ENCODE results near the gene NFATC3.

Gene NFATC3

DNA sequence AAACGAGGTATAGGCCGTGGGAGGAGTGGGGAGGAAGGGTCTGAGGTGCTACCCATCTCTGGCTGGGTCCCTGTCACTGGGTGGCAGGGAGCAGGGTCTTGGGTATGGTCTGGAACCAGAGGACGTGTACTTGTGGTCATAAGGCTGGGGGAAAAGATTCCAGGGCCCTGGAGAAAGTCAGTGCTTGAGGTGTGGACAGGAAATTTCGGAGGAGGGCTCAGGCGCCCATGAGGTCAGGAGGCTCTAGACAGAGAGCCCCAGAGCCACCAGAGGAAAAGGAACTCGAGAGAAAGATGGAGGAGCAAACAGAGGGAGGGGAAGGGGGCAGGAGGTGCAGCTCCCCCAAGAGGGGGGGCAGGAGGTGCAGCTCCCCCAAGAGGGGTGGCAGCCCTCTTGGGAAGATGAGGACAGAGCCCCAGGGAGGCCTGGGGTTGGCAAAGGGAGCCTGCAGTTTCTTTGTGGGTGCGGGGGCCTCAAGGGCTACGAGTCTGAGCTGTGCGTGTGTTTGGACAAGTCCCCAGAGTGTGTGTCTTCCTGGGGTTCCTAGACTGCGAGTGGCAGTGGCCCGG lies 178.5 kb downstream of the NFATC3 start:
- peak overlapping the region; percentile 86 for H3K4me3 ChIP-seq
- peaks cover 14% of the 10 kb centered on the region for H3K36me3 ChIP-seq (replicated peaks)
- no peaks in the 10 kb centered on the region for H3K9me3 ChIP-seq
- H3K4me1 ChIP-seq: peaks cover 18% of the 10 kb centered on the region
- in situ Hi-C loops (cut with MboI; ENCODE audit: low sequenced_read_pairs): loop anchor here (5.0 kb wide), 1 partner anchor 64 kb away; no protein-coding TSS in a partner anchor
- no peaks in the 10 kb centered on the region for H3K27me3 ChIP-seq (ENCODE audit: low read depth)
- no peak for DNase-seq (ENCODE audit: low spot score in 2 of 2)

DNA sequence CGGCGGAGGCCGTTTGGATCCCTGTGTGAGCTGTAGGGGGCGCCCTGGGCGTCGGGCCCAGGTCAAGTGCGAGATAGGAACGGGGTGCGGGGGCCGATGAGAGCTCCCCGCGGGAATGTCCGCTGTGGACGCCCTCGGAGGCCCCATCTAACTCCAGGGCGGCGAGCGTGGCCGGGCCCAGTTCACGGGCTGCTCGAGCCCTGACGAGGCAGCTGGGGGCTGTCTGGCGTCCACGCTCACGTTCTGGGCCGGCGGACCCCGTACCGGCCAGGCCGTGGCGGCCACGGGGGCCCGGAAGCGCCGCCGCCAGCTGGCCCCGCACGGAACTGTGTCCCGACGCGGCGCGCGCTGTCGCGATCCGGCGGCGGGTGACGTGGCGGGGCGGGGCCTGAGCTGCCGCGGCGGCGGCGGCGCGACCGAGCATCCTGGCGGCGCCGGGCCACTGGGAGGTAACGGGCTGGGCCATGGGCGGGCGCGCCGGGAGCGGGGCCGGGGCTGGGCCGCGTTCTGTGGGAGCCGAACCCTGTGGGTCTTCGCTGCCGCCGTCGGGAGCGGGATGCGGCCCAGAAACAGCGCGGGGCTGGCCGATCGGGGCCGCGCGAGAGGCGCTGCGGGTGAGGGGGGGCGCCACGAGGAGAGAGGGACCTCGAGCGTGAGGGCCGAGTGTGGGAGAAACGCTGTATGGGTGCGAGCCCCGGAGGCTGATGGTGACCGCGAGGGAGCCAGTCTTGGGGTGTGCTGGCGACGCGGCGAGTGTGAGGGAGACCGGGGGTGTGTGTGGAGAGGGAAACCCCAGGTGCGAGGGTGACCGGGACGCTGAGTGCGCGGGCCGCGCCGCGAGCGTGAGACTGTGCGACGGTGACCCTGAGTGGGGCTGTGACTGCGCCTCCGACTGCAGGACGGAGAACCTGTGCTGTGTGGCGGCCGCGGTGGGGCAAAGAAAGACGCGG lies 179.2 kb downstream of the NFATC3 start, which contains the start of gene SLC7A6:
TSS of gene SLC7A6 (plus strand) at position 399 of the 950 bp plus-strand sequence. CDS start 10,201 bp downstream, outside the sequence.
- H3K4me1 ChIP-seq: peaks cover 18% of the 10 kb centered on the region
- peak within 1 kb of the TSS; percentile 86 for H3K4me3 ChIP-seq
- in situ Hi-C loops (cut with MboI; ENCODE audit: low sequenced_read_pairs): loop anchor here (5.0 kb wide), 1 partner anchor 63 kb away; no protein-coding TSS in a partner anchor
- no peaks in the 10 kb centered on the region for H3K9me3 ChIP-seq
- no peaks in the 10 kb centered on the region for H3K27me3 ChIP-seq (ENCODE audit: low read depth)
- H3K36me3 ChIP-seq (replicated peaks): peaks cover 10% of the 10 kb centered on the region
- peak; percentile 33 to 84 for DNase-seq (ENCODE audit: low spot score in 2 of 2)

DNA sequence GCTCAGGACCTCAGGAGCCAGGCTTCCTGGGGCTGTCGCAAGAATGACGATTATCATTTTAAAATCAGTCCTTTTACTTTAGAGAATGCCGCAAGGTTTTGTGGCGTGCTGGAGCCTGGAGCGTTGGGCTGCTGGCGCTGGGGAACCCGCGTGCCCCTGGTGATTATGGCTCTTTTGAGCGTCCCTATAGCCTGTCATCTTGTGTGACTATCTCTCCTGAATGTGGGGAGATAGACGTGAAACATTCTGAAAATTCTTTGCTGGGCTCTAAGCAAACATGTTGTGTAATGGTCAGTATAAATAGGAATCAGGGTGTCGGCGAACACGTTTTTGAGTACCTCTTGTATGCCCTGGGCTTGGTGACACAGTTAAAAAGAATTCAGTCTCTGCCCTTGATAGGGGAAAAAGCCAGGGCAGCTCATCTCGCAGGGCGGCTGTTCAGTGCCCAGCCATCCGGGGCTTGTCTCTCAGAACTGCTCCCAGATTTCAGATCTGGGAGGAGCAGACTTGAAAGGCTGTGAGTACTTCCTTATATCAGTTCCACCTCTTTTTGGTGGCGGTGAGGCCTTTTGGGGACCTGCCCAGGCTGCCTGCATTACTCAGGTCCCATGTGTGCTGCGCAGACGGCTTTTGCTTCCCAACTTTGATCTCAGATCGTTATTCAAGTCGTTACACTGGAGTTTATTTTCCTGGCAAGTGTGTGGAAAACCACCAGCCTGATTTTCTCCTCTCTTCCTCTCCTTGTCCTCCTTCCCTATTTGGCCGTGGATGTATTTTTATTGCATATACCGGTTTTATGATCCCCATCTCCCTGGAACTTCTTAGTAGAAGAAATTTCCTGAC lies 180.1 kb downstream of the NFATC3 start:
- DNase-seq (ENCODE audit: low spot score in 2 of 2): peak; percentile 58 to 66

DNA sequence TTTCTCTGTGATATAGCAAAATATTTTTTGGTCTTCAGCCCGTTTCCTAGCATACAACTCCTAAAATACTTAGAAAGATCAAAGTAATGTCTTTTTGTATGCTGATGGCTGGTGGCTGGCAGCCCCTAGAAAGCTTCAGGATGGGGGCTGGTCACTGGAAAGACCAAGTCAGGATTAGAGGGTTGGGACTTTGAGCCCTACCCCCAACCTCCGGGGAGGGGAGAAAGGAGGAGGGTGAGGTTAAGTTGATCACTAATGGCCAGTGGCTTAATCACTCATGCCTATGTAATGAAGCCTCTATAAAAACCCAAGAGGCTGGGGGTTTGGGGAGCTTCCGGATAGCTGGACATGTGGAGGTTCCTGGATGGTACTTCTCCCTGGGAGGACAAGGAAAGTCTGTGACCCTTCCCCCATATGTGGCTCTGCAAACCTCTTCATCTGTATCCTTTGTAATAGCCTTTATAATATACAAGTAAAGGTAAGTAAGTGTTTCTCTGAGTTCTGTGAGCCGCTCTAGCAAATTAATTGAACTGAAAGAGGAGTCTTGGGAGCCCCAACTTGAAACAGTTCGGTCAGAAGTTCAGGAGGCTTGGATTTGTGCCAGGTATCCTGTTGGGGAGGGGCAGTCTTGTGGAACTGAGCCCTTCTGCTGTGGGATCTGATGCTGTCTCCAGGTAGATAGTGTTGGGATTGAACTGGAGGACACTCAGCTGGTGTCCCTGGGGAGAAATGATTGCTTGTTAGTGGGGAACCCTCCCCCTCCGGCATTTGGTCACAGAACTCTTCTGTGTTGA lies 182.6 kb downstream of the NFATC3 start:
- in situ Hi-C loops (cut with MboI; ENCODE audit: low sequenced_read_pairs): no loop called here
- Histone ChIP-seq H3K4me1 (peaks cover 18% of the 10 kb centered on the region), H3K4me3 (no peak overlapping the region), H3K36me3 (replicated peaks) (peaks cover 10% of the 10 kb centered on the region), H3K27me3 (ENCODE audit: low read depth) (no peaks in the 10 kb centered on the region), H3K9me3 (no peaks in the 10 kb centered on the region)
- DNase-seq (ENCODE audit: low spot score in 2 of 2): no peak

More for the DNA sequence above, 180.1 kb downstream of the NFATC3 start:
- Histone ChIP-seq H3K27me3 (ENCODE audit: low read depth) (no peaks in the 10 kb centered on the region), H3K9me3 (no peaks in the 10 kb centered on the region), H3K4me3 (peak overlapping the region; percentile 86), H3K36me3 (replicated peaks) (peaks cover 7% of the 10 kb centered on the region; the same call in 1 of the 2 replicates), H3K4me1 (peaks cover 18% of the 10 kb centered on the region)
- in situ Hi-C loops (cut with MboI; ENCODE audit: low sequenced_read_pairs): no loop called here

DNA sequence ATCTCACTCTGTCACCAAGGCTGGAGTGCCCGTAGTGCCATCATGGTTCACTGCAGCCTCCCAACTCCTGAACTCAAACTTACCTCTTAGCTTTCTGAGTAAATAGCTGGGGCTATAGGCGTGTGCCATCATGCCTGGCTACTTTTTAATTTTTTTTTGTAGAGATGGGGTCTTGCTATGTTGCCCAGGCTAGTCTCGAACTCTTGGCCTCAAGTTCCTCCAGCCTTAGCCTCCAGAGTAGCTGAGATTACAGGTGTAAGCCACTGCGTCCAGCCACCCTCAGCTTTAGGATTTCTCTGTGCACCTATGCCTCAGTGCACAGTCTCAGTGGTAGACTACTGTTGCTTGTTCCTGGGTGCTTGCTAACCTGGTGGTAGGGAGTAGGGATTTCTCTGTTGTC lies 184.6 kb downstream of the NFATC3 start:
- Histone ChIP-seq H3K36me3 (replicated peaks) (peaks cover 24% of the 10 kb centered on the region), H3K9me3 (no peaks in the 10 kb centered on the region), H3K4me1 (peaks cover 15% of the 10 kb centered on the region), H3K27me3 (ENCODE audit: low read depth) (no peaks in the 10 kb centered on the region), H3K4me3 (no peak overlapping the region)
- DNase-seq (ENCODE audit: low spot score in 2 of 2): no peak
- in situ Hi-C loops (cut with MboI; ENCODE audit: low sequenced_read_pairs): no loop called here

DNA sequence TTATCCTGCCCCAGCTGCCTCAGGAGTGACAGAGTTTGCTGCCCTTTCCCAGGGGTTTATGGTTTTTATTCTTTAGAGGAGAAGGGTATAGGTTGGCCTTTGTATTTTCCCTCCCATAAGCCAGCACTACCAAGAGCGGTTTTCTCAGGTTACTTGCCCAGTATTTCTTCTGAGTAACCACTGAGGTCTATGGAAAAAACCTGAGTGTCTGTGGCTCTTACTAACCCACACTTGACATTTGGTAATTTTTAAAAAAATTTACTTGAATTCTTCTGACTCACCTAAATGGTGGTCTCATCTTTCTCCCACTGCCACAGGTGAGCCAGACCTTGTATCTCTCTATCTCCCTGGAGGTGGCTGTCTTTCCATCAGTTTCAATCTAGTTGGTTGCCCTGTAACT lies 185.2 kb downstream of the NFATC3 start:
- in situ Hi-C loops (cut with MboI; ENCODE audit: low sequenced_read_pairs): no loop called here
- Histone ChIP-seq H3K36me3 (replicated peaks) (peaks cover 27% of the 10 kb centered on the region), H3K9me3 (no peaks in the 10 kb centered on the region), H3K4me3 (no peak overlapping the region), H3K27me3 (ENCODE audit: low read depth) (no peaks in the 10 kb centered on the region), H3K4me1 (peaks cover 15% of the 10 kb centered on the region)
- DNase-seq (ENCODE audit: low spot score in 2 of 2): no peak

DNA sequence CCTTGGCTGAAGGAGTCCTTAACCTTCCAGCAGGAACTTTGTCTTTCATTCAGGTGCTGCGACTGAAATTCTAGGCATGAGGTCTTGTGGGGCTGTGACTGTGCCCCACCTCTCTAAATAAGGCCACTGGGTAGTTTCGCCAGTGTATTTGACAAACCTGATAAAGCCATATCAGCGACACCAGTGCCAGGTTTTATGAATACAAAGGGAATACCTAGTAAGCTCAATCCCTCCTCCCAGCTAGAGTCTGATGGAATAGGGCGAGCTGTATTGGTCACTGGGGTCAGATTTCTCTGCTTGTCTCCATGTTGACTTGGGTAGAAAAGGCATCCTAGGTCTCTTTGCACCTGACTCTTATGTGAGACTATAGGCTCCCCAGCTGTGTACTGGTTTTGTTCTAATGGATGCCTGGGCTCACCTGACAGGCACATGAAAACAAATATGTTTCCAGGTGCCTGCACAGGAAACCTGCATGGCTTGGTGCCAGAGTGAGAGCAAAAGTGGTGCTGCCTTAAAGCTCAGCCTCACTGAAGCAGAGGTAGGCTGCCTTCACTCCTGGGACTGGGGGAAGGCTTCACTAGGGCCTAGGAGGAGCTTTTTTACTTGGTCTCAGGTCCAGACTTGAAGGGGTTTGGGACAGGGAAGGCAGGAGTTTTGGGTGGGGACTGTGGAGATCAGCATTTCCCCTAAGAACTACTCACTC lies 187.5 kb downstream of the NFATC3 start:
- in situ Hi-C loops (cut with MboI; ENCODE audit: low sequenced_read_pairs): no loop called here
- peaks cover 44% of the 10 kb centered on the region for H3K36me3 ChIP-seq (replicated peaks)
- no peaks in the 10 kb centered on the region for H3K9me3 ChIP-seq
- DNase-seq (ENCODE audit: low spot score in 2 of 2): no peak
- H3K4me1 ChIP-seq: peaks cover 7% of the 10 kb centered on the region; the same call in 1 of the 2 replicates
- no peak overlapping the region for H3K4me3 ChIP-seq
- H3K27me3 ChIP-seq (ENCODE audit: low read depth): no peaks in the 10 kb centered on the region

DNA sequence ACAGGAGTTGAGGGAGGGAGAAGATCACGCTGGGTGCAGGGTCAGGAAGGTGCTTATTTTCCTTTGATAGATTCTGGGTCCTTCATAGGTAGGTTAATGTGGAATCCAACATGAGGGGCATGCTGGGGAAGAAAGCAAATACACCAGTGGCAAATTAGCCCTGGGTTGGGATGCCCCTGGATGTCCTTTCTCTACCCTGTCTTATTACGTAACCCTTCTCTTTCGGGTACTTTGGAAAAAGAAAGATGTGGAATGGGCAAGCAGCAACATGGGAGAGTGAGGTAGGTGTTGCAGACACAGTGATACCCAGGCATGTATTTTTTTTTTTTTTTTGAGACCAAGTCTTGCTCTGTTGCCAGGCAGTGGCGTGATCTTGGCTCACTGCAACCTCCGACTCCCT lies 188.3 kb downstream of the NFATC3 start:
- in situ Hi-C loops (cut with MboI; ENCODE audit: low sequenced_read_pairs): no loop called here
- Histone ChIP-seq H3K36me3 (replicated peaks) (peaks cover 42% of the 10 kb centered on the region), H3K9me3 (no peaks in the 10 kb centered on the region), H3K27me3 (ENCODE audit: low read depth) (no peaks in the 10 kb centered on the region), H3K4me3 (no peak overlapping the region), H3K4me1 (no peaks in the 10 kb centered on the region)
- DNase-seq (ENCODE audit: low spot score in 2 of 2): no peak

DNA sequence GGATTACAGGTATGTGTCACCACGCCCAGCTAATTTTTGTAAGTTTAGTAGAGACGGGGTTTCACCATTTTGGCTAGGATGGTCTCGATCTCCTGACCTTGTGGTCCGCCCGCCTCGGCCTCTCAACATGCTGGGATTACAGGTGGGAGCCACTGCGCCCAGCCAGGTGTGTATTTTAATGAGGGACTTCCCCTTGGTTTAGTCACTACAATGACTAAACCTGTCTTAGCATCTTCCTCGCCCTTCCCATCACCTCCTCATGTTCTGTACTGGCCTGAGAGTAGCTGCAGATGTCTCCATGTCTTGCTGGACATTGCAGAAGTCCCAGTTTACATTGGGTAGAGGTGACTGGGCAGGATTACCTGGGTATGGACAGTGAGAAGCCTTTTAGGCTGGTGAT lies 188.7 kb downstream of the NFATC3 start:
- H3K4me1 ChIP-seq: no peaks in the 10 kb centered on the region
- in situ Hi-C loops (cut with MboI; ENCODE audit: low sequenced_read_pairs): no loop called here
- peaks cover 42% of the 10 kb centered on the region for H3K36me3 ChIP-seq (replicated peaks)

DNA sequence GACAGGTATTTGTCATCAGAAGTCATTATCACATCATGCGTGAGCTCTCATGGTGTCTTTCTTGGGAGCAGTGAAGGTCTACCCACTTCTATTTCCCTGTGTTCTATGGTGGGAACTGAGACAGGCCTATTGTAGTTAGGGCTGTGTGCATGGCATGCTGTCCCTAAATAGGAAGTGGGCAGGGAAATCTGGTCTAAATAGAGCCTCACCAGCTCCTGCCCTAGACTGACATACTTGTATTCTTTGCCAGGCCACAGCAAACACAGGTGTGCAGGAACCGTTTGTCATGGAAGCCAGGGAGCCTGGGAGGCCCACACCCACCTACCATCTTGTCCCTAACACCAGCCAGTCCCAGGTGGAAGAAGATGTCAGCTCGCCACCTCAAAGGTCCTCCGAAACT lies 189.3 kb downstream of the NFATC3 start:
- in situ Hi-C loops (cut with MboI; ENCODE audit: low sequenced_read_pairs): no loop called here
- Histone ChIP-seq H3K36me3 (replicated peaks) (peaks cover 42% of the 10 kb centered on the region), H3K4me1 (no peaks in the 10 kb centered on the region), H3K27me3 (ENCODE audit: low read depth) (no peaks in the 10 kb centered on the region), H3K9me3 (no peaks in the 10 kb centered on the region), H3K4me3 (no peak overlapping the region)
- no peak for DNase-seq (ENCODE audit: low spot score in 2 of 2)

More for the DNA sequence above, 188.7 kb downstream of the NFATC3 start:
- no peak for DNase-seq (ENCODE audit: low spot score in 2 of 2)
- no peaks in the 10 kb centered on the region for H3K9me3 ChIP-seq
- no peaks in the 10 kb centered on the region for H3K27me3 ChIP-seq (ENCODE audit: low read depth)
- H3K4me3 ChIP-seq: no peak overlapping the region

DNA sequence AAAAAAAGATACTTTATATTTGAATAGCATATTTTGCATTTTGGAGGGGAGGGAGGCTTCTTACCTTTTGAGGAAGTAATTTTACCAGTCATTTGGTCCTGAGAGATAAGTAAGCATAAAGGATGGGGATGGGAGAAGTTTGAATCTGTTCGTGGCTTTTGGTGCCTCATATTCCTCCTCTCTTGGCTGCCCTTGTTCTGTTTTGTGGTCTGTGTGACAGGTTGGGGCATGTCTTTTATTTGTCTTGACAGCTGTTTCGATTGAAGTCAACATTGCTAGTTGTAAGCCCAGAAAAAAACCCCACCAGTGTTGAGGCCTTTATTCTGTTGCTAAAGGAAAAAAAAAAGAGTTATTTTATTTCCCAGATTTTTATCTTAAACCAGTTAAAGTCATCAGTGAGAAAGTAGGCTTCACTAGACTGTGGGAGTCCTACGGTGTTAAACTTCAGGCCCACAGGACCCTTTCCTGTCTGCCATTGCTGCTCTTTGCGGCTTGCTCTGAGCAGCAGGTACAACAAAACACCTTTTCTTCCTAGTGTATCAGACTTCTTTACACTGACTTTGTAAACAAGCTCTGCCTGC lies 190.5 kb downstream of the NFATC3 start:
- Histone ChIP-seq H3K4me1 (no peaks in the 10 kb centered on the region), H3K27me3 (ENCODE audit: low read depth) (no peaks in the 10 kb centered on the region), H3K4me3 (no peak overlapping the region), H3K36me3 (replicated peaks) (peaks cover 46% of the 10 kb centered on the region), H3K9me3 (no peaks in the 10 kb centered on the region)
- in situ Hi-C loops (cut with MboI; ENCODE audit: low sequenced_read_pairs): no loop called here
- no peak for DNase-seq (ENCODE audit: low spot score in 2 of 2)

DNA sequence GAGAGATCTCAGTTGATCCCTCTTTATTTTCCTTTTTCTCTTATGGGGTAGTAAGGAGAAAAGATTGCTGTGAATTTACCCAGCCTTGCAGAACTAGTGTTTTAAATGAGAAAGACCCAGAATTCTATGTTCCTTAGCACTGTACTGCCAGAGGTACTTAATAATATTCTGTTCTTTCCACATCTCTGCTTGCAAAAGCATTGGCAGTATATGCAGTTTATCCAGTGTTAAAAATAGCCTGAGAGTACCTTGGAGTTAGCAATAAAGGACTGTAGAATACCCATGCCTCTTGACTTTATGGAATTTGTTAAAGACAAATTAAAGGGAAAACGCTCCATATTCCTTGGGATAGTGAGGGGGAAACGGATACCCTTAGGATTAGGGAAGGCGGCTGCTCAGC lies 191.1 kb downstream of the NFATC3 start:
- Histone ChIP-seq H3K9me3 (no peaks in the 10 kb centered on the region), H3K36me3 (replicated peaks) (peaks cover 47% of the 10 kb centered on the region), H3K4me1 (no peaks in the 10 kb centered on the region), H3K4me3 (no peak overlapping the region), H3K27me3 (ENCODE audit: low read depth) (no peaks in the 10 kb centered on the region)
- in situ Hi-C loops (cut with MboI; ENCODE audit: low sequenced_read_pairs): no loop called here
- DNase-seq (ENCODE audit: low spot score in 2 of 2): no peak
